A549 (cell line): ENCODE results near the gene GPRIN2.
"Not testable (repeated sequence)": the region's sequence is repeated elsewhere in the genome, so short reads cannot be mapped to it uniquely, and the experiment has no call there.

Source experiments
- CHD2 ChIP-seq: fragments of 150-350 bp; IDR thresholded peaks from 2 replicates; pipeline ENCODE4 v1.6.1; 2014; ENCODE audit warnings: low read length; ENCODE audit not compliant: partially characterized antibody
- JUNB ChIP-seq: fragments of >200 bp; sonication (Bioruptor Twin); formaldehyde crosslinking; IDR thresholded peaks from 2 replicates; pipeline ENCODE4 v1.6.1; 2016
- KDM1A ChIP-seq: fragments of 200-600 bp; sonication (generic); IDR thresholded peaks from 2 replicates; pipeline ENCODE4 v1.6.1; 2016; ENCODE audit warnings: low read depth, mild to moderate bottlenecking
- KDM5A ChIP-seq: fragments of 200-600 bp; sonication (generic); IDR thresholded peaks from 2 replicates; pipeline ENCODE4 v1.6.1; 2016; ENCODE audit warnings: antibody characterized with exemption, mild to moderate bottlenecking
- MAFK ChIP-seq: fragments of 450-650 bp; IDR thresholded peaks from 2 replicates; pipeline ENCODE4 v1.6.1; 2014; ENCODE audit not compliant: partially characterized antibody
- MYC ChIP-seq: IDR thresholded peaks from 2 replicates; pipeline ENCODE4 v1.6.1; 2012; ENCODE audit warnings: mild to moderate bottlenecking, inconsistent platforms, low read length, improper control_type of control experiment, borderline replicate concordance
- POLR2A ChIP-seq: IDR thresholded peaks from 2 replicates; pipeline ENCODE4 v1.6.1; 2012; ENCODE audit warnings: mild to moderate bottlenecking, low read length
- RCOR1 ChIP-seq: fragments of 150-350 bp; IDR thresholded peaks from 2 replicates; pipeline ENCODE4 v1.6.1; 2014; ENCODE audit warnings: antibody characterized with exemption, low read length, low read depth
- RFX5 ChIP-seq: fragments of 450-650 bp; IDR thresholded peaks from 2 replicates; pipeline ENCODE4 v1.7.1; 2014; ENCODE audit warnings: antibody characterized with exemption, mild to moderate bottlenecking, moderate library complexity
- TF ChIP-seq, protein P1 (sequence below): fragments of 250-450 bp; sonication (Bioruptor Pico); IDR thresholded peaks from 2 replicates; pipeline ENCODE4 v1.5.0; 2021; ENCODE audit warnings: mild to moderate bottlenecking, moderate library complexity, borderline replicate concordance
- TF ChIP-seq, protein P2 (sequence below): fragments of >200 bp; sonication (Bioruptor Twin); formaldehyde crosslinking; IDR thresholded peaks from 3 replicates; pipeline ENCODE4 v1.5.1; 2016
- TF ChIP-seq, protein P3 (sequence below): fragments of 250-450 bp; sonication (Bioruptor Pico); IDR thresholded peaks from 2 replicates; pipeline ENCODE4 v1.5.0; 2020; ENCODE audit warnings: low read depth, mild to moderate bottlenecking, moderate library complexity

DNA sequence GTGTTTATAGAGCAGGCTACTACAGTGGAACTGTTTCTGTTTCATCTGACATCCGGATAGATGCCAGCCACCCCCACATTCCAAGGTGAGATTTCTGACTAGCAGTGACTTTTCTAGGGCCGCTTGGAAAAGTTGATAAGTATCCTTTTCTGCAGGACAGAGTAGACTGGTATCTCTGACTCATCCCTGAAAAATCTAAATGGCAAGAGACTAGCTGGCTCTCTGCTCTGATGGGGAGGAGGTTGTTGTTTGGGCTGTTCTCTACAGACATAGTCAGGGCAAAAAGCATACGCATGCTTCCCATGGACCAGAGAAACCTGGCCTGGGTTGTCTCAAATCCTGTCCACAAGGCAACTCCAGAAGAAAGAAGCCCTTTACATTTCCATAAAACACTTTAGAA, 33.1 kb upstream of the GPRIN2 start:
- TF ChIP-seq, protein P1, sequence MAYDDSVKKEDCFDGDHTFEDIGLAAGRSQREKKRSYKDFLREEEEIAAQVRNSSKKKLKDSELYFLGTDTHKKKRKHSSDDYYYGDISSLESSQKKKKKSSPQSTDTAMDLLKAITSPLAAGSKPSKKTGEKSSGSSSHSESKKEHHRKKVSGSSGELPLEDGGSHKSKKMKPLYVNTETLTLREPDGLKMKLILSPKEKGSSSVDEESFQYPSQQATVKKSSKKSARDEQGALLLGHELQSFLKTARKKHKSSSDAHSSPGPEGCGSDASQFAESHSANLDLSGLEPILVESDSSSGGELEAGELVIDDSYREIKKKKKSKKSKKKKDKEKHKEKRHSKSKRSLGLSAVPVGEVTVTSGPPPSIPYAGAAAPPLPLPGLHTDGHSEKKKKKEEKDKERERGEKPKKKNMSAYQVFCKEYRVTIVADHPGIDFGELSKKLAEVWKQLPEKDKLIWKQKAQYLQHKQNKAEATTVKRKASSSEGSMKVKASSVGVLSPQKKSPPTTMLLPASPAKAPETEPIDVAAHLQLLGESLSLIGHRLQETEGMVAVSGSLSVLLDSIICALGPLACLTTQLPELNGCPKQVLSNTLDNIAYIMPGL (CRISPR knock-in tag): not testable (repeated sequence)
- not testable (repeated sequence) for TF ChIP-seq POLR2A, RCOR1, KDM5A, MAFK, RFX5, MYC, JUNB, KDM1A, CHD2
- TF ChIP-seq, protein P2, sequence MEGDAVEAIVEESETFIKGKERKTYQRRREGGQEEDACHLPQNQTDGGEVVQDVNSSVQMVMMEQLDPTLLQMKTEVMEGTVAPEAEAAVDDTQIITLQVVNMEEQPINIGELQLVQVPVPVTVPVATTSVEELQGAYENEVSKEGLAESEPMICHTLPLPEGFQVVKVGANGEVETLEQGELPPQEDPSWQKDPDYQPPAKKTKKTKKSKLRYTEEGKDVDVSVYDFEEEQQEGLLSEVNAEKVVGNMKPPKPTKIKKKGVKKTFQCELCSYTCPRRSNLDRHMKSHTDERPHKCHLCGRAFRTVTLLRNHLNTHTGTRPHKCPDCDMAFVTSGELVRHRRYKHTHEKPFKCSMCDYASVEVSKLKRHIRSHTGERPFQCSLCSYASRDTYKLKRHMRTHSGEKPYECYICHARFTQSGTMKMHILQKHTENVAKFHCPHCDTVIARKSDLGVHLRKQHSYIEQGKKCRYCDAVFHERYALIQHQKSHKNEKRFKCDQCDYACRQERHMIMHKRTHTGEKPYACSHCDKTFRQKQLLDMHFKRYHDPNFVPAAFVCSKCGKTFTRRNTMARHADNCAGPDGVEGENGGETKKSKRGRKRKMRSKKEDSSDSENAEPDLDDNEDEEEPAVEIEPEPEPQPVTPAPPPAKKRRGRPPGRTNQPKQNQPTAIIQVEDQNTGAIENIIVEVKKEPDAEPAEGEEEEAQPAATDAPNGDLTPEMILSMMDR: not testable (repeated sequence)
- TF ChIP-seq, protein P3, sequence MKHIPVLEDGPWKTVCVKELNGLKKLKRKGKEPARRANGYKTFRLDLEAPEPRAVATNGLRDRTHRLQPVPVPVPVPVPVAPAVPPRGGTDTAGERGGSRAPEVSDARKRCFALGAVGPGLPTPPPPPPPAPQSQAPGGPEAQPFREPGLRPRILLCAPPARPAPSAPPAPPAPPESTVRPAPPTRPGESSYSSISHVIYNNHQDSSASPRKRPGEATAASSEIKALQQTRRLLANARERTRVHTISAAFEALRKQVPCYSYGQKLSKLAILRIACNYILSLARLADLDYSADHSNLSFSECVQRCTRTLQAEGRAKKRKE (CRISPR knock-in tag): not testable (repeated sequence)
